Lower lobe of right lung (tissue), 2 donors: ENCODE data around the gene EPHA2. TPM values are rescaled to one million over a fixed set of nuclear protein-coding genes. Genes with fewer than 3 reads are reported as not detected.
"Not testable (repeated sequence)": the region's sequence is repeated elsewhere in the genome, so short reads cannot be mapped to it uniquely, and the experiment has no call there.

Source experiments
- ATAC-seq, 2 donors: fragments of 200-7000 bp; cut with Tn5 transposase; one replicate each; pipeline ENCODE4 v1.9.1; 2020 to 2022; ENCODE audit warnings: mild to moderate bottlenecking in 2 of 2, moderate library complexity in 2 of 2
- DNase-seq: peaks from one replicate; pipeline ENCODE4 v3.0.0-alpha.2; 2020
- H3K27ac ChIP-seq: fragments of 200-600 bp; one replicate; pipeline ENCODE4 v1.8.0; 2022
- H3K27me3 ChIP-seq: fragments of 200-600 bp; one replicate; pipeline ENCODE4 v1.8.0; 2022; ENCODE audit warnings: low read depth
- H3K36me3 ChIP-seq: fragments of 200-600 bp; one replicate; pipeline ENCODE4 v1.8.0; 2022; ENCODE audit warnings: mild to moderate bottlenecking
- H3K4me1 ChIP-seq: fragments of 200-600 bp; one replicate; pipeline ENCODE4 v1.8.0; 2022
- H3K4me3 ChIP-seq: fragments of 200-600 bp; one replicate; pipeline ENCODE4 v1.8.0; 2022; ENCODE audit warnings: mild to moderate bottlenecking
- H3K9me3 ChIP-seq: fragments of 200-600 bp; one replicate; pipeline ENCODE4 v1.8.0; 2022
- CTCF ChIP-seq: fragments of 200-600 bp; IDR thresholded peaks from one replicate; pipeline ENCODE4 v1.8.0; 2022; ENCODE audit warnings: antibody characterized with exemption, mild to moderate bottlenecking
- intact Hi-C: fragments of 100-400 bp; cut with DNase I; formaldehyde crosslinking; loops from one replicate; pipeline ENCODE4 v1.11.0; 2022
- total RNA-seq: library from RNA; stranded (reverse); fragmentation: NEBNext Ultra II Directional; extraction: Animal tissue kit (Norgen Biotek cat#: 25700); gene quantifications from one replicate; pipeline ENCODE4 v1.2.1, GENCODE V29; 2021
- donor health status: DM: no; HTN: yes; CAD: no; lungs with severe emphysema.

Gene EPHA2
- total RNA-seq, 1 donor from 2014 or later, result 20.4 TPM

GRCh38 chr1:16202281-16203210, 46.7 kb upstream of the EPHA2 start:
- Histone ChIP-seq H3K4me3 (no peak overlapping the region), H3K27me3 (no peaks in the 10 kb centered on the region), H3K4me1 (peaks cover 17% of the 10 kb centered on the region), H3K36me3 (peaks cover 31% of the 10 kb centered on the region), H3K27ac (no peak overlapping the region), H3K9me3 (no peaks in the 10 kb centered on the region)
- TF ChIP-seq CTCF, result no peak
- no peak for DNase-seq
- intact Hi-C loops, result no loop called here
- ATAC-seq, result no peak

DNA sequence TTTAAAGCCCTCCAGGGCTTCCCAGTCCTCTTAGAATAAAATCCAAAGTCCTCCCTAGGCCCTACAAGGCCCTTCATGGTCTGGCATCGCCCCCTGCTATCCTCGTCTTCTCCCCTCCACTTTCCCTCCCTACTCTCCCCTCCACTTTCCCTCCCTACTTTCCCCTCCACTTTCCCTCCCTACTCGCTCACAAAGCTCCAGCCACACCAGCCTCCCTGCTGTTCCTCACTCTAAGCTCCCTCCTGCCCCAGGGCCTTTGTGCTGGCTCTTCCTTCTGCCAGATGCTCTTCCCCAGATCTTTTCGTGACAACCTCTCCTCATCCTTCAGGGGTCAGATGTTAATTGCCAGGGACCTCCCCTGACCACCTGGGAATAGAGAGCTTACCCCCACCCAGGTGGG, 43.8 kb upstream of the EPHA2 start:
- no peak overlapping the region for H3K4me3 ChIP-seq
- H3K36me3 ChIP-seq, result peaks cover 26% of the 10 kb centered on the region
- DNase-seq, result no peak
- H3K27me3 ChIP-seq, result no peaks in the 10 kb centered on the region
- no peaks in the 10 kb centered on the region for H3K9me3 ChIP-seq
- intact Hi-C loops, result no loop called here
- H3K27ac ChIP-seq, result no peak overlapping the region
- no peak for TF ChIP-seq CTCF
- no peaks in the 10 kb centered on the region for H3K4me1 ChIP-seq
- no peak for ATAC-seq

DNA sequence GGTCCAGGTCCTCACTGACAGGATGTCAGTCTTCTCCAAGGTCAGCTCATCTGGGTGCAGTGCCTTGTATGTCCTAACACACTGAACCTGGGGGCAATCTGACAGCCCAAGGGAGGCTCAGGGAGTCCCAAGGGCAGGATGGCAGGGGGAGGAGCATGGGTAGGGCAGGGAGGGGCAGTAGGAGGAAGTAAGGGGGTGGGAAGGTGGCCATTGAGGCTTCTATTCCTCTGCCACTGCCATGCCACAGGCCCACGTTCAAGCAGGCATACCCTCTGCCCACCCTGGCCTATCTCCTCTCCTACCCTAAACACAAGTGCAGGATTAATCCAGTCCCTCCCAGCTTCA, 43.3 kb upstream of the EPHA2 start:
- H3K9me3 ChIP-seq, result no peaks in the 10 kb centered on the region
- TF ChIP-seq CTCF, result no peak
- intact Hi-C loops, result no loop called here
- no peaks in the 10 kb centered on the region for H3K27me3 ChIP-seq
- no peak for ATAC-seq
- H3K27ac ChIP-seq, result no peak overlapping the region
- no peak overlapping the region for H3K4me3 ChIP-seq
- no peaks in the 10 kb centered on the region for H3K4me1 ChIP-seq
- H3K36me3 ChIP-seq, result peaks cover 21% of the 10 kb centered on the region
- DNase-seq, result no peak

DNA sequence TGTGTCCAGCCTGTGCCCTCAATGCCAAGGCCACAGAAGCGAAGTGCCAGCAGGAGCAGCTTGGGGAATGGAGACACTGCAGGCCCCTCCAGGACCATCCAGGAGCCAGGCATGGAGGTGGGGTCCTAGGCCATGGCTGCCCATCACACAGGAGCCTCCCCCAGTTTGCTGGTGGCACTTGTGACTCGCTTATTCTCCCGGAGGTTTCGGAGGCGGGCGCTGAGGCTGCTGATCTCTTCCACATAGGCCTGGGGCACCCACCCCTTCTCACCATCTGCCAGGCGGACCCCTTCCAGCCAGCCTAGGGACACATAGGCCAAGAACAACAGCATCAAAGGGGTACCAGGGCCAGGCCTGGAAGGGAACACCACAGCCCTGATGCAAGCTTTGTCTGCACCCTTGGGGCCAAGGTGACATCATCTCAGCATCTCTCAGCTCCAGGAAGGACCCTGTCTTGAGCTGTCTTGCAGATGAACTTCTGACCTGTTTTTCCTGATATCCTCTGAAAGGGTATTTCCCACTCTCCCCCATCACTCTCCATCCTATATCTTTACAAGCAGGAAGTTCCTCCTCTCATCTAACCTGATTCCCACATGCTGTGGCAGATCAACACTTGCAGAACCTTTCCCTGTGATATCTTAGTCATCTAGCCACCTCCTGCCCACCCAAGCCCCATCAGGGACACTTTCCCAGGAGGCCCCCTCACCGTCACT, 42.7 kb upstream of the EPHA2 start:
- Histone ChIP-seq H3K36me3 (peaks cover 18% of the 10 kb centered on the region), H3K27me3 (no peaks in the 10 kb centered on the region), H3K4me3 (no peak overlapping the region), H3K9me3 (no peaks in the 10 kb centered on the region), H3K27ac (no peak overlapping the region), H3K4me1 (no peaks in the 10 kb centered on the region)
- DNase-seq, result no peak
- no peak for ATAC-seq
- intact Hi-C loops, result no loop called here
- no peak for TF ChIP-seq CTCF

DNA sequence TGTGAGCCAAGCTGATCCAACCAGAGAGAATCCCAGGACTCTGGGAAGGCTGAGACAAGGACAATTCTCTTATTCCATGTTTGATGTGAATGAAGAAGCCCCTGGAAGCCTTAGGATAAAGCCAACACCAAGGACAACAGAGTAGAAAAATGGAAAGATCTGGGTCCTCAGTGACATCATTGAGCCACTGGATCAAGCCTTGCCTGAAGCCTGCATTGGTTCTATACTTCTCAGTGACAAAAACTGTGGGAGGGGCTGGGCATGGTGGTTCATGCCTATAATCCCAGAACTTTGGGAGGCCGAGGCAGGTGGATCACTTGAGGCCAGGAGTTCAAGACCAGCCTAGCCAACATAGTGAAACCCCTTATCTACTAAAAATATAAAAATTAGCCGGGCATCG, 41.0 kb upstream of the EPHA2 start:
- Histone ChIP-seq H3K36me3 (peaks cover 11% of the 10 kb centered on the region), H3K4me1 (no peaks in the 10 kb centered on the region), H3K27me3 (no peaks in the 10 kb centered on the region), H3K4me3 (no peak overlapping the region), H3K27ac (no peak overlapping the region), H3K9me3 (no peaks in the 10 kb centered on the region)
- no peak for TF ChIP-seq CTCF
- no peak for ATAC-seq
- no peak for DNase-seq
- intact Hi-C loops, result no loop called here

DNA sequence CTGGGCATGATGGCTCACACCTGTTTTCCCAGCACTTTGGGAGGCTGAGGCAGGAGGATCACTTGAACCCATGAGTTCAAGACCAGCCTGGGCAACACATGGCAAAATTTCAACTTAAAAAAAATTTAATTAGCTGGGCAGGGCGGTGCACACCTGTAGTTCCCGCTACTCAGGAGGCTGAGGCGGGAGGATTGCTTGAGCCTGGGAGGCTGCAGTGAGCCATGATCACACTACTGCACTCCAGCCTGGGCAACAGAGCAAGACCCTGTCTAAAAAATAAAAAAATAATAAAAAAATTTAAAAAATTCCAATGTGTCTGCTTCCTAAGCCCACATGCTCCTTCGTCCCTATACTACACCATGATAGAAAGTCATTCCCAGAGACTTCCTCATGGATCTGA, 40.3 kb upstream of the EPHA2 start:
- H3K27ac ChIP-seq, H3K9me3 ChIP-seq, H3K4me3 ChIP-seq, DNase-seq, H3K4me1 ChIP-seq, intact Hi-C loops, H3K36me3 ChIP-seq, H3K27me3 ChIP-seq, ATAC-seq: not testable (repeated sequence)
